Measurements from ENCODE around the gene PTPRA. TPM values are rescaled to one million over a fixed set of nuclear protein-coding genes. Genes with fewer than 3 reads are reported as not detected.

Gene PTPRA
- total and polyA plus RNA-seq, 2 donors (not counting 3 experiments of a cell fraction or from before 2014, with no cell fraction given) = 43.2 to 53.4 TPM

DNA sequence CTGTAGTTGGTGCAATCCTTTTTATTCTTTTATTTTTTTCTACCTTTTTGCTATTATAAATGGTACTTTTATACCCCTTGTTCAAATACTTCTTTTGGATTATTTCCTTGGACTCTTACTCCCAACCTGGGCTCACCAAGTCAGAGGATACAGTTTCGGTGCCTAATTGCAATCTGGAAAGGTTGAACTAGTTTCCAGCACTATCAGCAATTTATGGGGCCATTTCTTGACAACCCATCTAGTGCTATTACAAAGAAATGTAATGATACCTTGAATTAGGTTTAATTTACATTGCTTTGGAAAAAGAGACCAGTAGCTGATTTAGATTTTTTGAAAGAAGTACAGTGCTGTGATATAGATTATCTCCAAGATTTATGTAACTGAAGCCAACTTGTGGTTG, 5.2 kb downstream of the PTPRA start:
- Histone ChIP-seq H3K4me2 (ENCODE audit: insufficient read depth, low read length) (no peak overlapping the region), H3K27me3 (ENCODE audit: control insufficient read depth in 2 of 2, insufficient read depth in 2 of 2, low read length in 2 of 2) (no peaks in the 10 kb centered on the region), H3K9me1 (replicated peaks; ENCODE audit: control insufficient read depth, extremely low read depth, insufficient read depth, low read length) (no peaks in the 10 kb centered on the region), H3K4me3 (replicated peaks in 1 of 3; ENCODE audit: insufficient read depth in 1 of 3, low read depth in 1 of 3, low read length in 3 of 3) (no peak overlapping the region), H3K4me1 (ENCODE audit: control insufficient read depth, extremely low read depth, insufficient read depth, low read length) (peaks cover 6% of the 10 kb centered on the region), H3K79me2 (ENCODE audit: control insufficient read depth, insufficient read depth, low read length) (peaks cover 78% of the 10 kb centered on the region), H4K20me1 (replicated peaks; ENCODE audit: control insufficient read depth, extremely low read depth, insufficient read depth, low read length) (no peaks in the 10 kb centered on the region), H3K9ac (replicated peaks; ENCODE audit: extremely low read depth, insufficient read depth, low read length) (no peak overlapping the region), H3K27ac (ENCODE audit: insufficient read depth, low read depth, low read length) (no peak overlapping the region), H3K36me3 (ENCODE audit: control insufficient read depth in 2 of 2, extremely low read depth in 1 of 2, insufficient read depth in 2 of 2, low read length in 2 of 2) (no peaks in the 10 kb centered on the region), H2AFZ (ENCODE audit: low read depth, low read length) (no peak overlapping the region), H3K9me3 (replicated peaks; ENCODE audit: control insufficient read depth, insufficient read depth, low read length) (no peaks in the 10 kb centered on the region)
- no peak for FAIRE-seq
- intact Hi-C loops (cut with micrococcal nuclease) (no loop called here), dilution Hi-C loops (cut with MboI; ENCODE audit: extremely low pct_ligation_motif_present, low sequenced_read_pairs) (no loop called here)
- ChIA-PET POLR2A (no interaction called here), CTCF (interaction anchor here (1.8 kb wide), 1 partner anchor 10 kb away, joined by 5 read pairs; no protein-coding TSS in a partner anchor)
- no peak for TF ChIP-seq FOS (IDR thresholded peaks at IDR 0.05; ENCODE audit: borderline replicate concordance, insufficient read depth, low read length)
- no TSS peak for BruUV-seq (replicated peaks)
- no peak for DNase-seq (ENCODE audit: low read depth, low spot score)

DNA sequence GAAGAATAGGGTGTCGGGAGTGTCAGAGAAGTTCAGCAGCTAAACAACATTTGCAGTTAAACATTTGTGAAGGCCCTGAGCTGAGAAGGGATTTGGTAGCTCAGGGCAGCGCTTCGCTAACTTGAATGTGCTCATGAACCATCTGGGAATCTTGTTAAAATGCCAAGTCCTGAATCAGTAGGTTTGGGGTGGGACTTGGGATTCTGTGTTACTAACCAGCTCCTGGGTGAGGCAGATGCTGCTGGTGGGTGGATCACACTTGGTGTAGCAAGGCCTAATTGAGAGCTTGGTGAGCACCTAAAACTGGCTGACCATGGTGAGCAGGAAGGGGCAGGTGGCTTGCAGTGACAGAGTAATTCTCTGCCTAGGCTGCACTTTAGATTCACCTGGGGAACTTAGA, 5.9 kb downstream of the PTPRA start:
- H3K4me1 ChIP-seq (ENCODE audit: control insufficient read depth, extremely low read depth, insufficient read depth, low read length) = peaks cover 6% of the 10 kb centered on the region
- no peaks in the 10 kb centered on the region for H3K27me3 ChIP-seq (ENCODE audit: control insufficient read depth in 2 of 2, insufficient read depth in 2 of 2, low read length in 2 of 2)
- ChIA-PET POLR2A (no interaction called here), CTCF (interaction anchor here (1.8 kb wide), 1 partner anchor 9 kb away, joined by 5 read pairs; no protein-coding TSS in a partner anchor)
- TF ChIP-seq JUN (IDR thresholded peaks at IDR 0.05; ENCODE audit: borderline replicate concordance, insufficient read depth, insufficient read length, low read depth) = no peak
- DNase-seq (ENCODE audit: low read depth, low spot score) (no peak), FAIRE-seq (no peak)
- H3K4me2 ChIP-seq (ENCODE audit: insufficient read depth, low read length) = no peak overlapping the region
- H3K27ac ChIP-seq (ENCODE audit: insufficient read depth, low read depth, low read length) = no peak overlapping the region
- intact Hi-C loops (cut with micrococcal nuclease) = no loop called here
- no peaks in the 10 kb centered on the region for H3K9me3 ChIP-seq (replicated peaks; ENCODE audit: control insufficient read depth, insufficient read depth, low read length)
- BruUV-seq (replicated peaks) = no TSS peak
- H3K4me3 ChIP-seq (replicated peaks in 1 of 3; ENCODE audit: insufficient read depth in 1 of 3, low read depth in 1 of 3, low read length in 3 of 3) = no peak overlapping the region
- peaks cover 78% of the 10 kb centered on the region for H3K79me2 ChIP-seq (ENCODE audit: control insufficient read depth, insufficient read depth, low read length)
- H3K9me1 ChIP-seq (replicated peaks; ENCODE audit: control insufficient read depth, extremely low read depth, insufficient read depth, low read length) = no peaks in the 10 kb centered on the region
- no peaks in the 10 kb centered on the region for H4K20me1 ChIP-seq (replicated peaks; ENCODE audit: control insufficient read depth, extremely low read depth, insufficient read depth, low read length)
- H3K9ac ChIP-seq (replicated peaks; ENCODE audit: extremely low read depth, insufficient read depth, low read length) = no peak overlapping the region
- no peaks in the 10 kb centered on the region for H3K36me3 ChIP-seq (ENCODE audit: control insufficient read depth in 2 of 2, extremely low read depth in 1 of 2, insufficient read depth in 2 of 2, low read length in 2 of 2)
- dilution Hi-C loops (cut with MboI; ENCODE audit: extremely low pct_ligation_motif_present, low sequenced_read_pairs) = no loop called here
- no peak overlapping the region for H2AFZ ChIP-seq (ENCODE audit: low read depth, low read length)

Data from endothelial cell of umbilical vein (primary cell).